Testis (tissue), 2 donors: ENCODE measurements around the gene ELANE.

Experiments
- POLR2A ChIP-seq: fragments of 450-650 bp; IDR thresholded peaks from one replicate; pipeline ENCODE4 v1.6.1; 2017; ENCODE audit warnings: antibody characterized with exemption, mild to moderate bottlenecking, moderate library complexity
- TF ChIP-seq, protein P1 (sequence below), 3 experiments: fragments of 450-650 bp in 2 of 3; fragments of 200-600 bp in 1 of 3; sonication (generic) in 1 of 3; IDR thresholded peaks; one replicate each; pipeline ENCODE4 v1.5.1; 2016 to 2019; ENCODE audit warnings: antibody characterized with exemption in 3 of 3, mild to moderate bottlenecking in 2 of 3, moderate library complexity in 1 of 3

DNA sequence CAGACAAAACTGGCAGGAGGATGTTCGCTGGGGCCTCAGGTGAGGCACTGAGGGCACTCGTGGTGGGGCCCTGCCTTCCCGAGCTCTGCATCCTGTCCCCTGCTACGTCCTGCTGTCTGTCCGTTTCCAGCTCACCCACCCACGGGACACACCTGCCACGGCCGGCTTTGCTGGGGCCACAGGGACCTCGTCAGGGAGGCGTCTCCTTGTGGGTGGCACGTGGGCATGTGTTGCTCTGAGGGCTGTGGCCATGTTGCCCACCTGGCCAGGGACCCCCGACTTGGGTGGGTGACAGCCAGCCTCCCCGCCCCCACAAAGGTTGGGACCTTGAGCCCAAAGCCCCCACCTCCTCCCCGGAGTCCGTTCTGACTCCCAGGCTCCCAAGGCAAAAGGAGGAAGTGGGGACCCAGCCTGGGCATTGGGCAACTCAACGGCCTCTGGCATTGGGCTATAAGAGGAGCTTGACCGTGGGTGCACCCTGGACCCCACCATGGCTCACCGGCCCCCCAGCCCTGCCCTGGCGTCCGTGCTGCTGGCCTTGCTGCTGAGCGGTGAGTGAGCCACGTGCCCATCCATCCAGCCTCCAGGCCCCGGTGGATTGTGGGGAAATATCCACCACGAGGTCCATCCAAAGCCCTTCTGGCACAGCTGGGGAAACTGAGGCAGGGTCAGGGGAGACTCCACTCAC is 11.4 kb upstream of the ELANE start, which contains the start of gene PRTN3:
- TF ChIP-seq, protein P1, sequence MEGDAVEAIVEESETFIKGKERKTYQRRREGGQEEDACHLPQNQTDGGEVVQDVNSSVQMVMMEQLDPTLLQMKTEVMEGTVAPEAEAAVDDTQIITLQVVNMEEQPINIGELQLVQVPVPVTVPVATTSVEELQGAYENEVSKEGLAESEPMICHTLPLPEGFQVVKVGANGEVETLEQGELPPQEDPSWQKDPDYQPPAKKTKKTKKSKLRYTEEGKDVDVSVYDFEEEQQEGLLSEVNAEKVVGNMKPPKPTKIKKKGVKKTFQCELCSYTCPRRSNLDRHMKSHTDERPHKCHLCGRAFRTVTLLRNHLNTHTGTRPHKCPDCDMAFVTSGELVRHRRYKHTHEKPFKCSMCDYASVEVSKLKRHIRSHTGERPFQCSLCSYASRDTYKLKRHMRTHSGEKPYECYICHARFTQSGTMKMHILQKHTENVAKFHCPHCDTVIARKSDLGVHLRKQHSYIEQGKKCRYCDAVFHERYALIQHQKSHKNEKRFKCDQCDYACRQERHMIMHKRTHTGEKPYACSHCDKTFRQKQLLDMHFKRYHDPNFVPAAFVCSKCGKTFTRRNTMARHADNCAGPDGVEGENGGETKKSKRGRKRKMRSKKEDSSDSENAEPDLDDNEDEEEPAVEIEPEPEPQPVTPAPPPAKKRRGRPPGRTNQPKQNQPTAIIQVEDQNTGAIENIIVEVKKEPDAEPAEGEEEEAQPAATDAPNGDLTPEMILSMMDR (IDR thresholded peaks at IDR 0.05), result no peak
- TF ChIP-seq POLR2A, result no peak
